SIG-M5 treated with dmso at 0.1 percent for 504 hours (cell line): ENCODE measurements around the gene IFI27L2.

Experiments
- DNase-seq: peaks from one replicate; lab custom pipeline; 2025; ENCODE audit not compliant: unreplicated experiment; lab: John Stamatoyannopoulos, UW

Gene IFI27L2

DNA sequence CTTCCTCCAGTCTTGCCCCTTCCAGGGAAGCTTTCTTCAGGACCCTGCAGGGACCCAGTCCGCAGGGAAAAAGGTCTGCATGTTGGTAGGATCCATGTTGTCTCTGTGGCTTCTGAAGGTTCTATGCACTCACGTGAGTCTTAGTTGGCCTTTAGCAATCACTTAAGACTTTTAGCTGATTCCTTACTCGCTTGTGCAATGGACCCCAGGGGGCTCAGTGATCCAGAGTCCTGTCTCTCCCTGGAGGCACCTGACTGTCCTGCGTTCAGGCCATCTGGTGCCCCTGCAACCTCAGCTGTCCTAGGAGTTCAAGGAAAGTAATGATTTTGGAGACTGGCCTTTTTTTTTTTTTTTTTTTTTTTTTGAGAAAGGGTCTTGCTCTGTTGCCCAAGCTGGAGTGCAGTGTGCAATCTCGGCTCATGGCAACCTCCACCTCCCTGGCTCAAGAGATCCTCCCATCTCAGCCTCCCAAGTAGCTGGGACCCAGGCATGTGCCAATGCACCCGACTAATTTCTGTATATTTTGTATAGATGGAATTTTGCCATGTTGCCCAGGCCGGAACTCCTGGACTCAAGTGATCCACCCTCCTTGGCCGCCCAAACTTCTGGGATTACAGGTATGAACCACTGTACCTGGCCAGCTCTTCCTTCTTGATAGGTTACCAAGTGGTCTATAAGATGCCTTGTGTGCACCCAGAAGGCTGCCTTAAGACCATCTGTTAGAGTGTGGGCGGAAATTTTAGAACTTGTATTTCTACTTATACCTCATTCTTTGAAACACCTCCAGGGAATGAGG lies 4.6 kb downstream of the IFI27L2 start:
- no peak for DNase-seq

DNA sequence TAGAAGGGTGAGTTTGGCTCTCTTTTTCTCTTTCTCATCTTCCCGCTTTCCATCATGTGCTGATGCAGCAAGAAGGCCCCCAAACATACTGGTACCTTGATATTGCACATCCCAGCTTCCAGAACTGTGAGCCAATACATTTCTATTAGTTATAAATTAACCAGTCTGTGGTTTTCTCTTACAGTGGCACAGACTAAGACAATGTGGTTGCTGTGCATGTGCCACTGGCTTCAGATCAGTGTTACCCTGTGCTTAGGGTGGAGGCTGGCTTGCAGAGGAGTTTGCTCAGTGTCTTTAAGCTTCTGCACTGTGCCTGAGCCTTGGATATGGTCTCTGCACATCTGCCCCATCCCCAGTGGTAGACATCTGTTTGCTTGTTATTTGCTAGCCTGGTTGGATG lies 5.5 kb downstream of the IFI27L2 start:
- DNase-seq: no peak

GRCh38 chr14:94123296-94123695 lies 6.1 kb downstream of the IFI27L2 start:
- DNase-seq: no peak

DNA sequence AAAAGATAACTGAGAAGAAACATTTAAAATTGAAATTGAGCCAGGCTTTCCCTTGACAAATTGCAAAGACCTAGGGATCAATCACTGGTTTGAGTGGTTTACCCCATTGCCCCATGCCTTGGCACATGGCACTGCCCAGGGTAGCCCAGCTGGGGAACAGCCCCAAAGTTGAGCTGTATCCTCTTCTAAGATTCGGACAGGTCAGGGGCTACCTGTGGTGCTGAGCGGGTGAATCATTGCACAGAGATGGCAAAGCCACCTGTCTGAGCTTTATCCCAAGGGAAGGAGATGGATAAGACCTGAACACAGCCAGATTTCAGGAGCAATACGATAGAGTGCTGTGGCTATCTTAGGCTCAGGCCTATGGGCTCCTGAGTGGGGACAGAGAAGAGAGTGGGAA lies 7.0 kb downstream of the IFI27L2 start:
- no peak for DNase-seq

- no peak for DNase-seq
These were observed 7.9 kb downstream of the IFI27L2 start for GRCh38 chr14:94121485-94121884.

DNA sequence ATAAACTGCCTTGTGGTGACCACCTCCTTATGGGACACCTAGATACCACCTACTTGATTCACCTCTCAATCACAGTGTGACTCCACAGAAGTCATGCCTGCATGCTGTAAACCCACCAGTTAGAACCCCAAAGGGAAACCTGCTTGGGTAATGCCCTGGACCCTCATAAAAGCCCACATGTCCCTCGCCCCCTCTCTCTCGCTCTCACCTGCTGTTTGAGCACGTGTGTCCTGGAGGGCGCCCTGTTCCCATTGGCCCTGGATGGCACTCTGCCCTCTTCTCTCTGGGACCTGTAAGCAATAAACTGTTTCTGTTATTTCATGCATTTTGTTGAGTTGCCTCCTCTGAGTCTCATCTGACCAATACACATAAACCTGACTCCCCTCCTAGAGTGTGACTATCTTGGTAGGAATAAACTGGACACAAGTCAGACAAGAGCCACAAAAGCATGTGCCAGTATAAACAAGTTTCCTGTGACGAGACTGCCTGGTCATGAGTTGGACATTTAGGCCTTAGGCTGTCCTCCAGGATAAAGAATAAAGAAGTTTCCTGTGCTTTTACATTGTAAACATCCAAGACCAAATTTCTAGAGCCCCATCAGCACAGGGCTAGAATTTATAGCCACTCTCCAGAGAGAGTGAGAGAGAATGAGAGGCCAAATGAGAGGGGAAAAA lies 8.6 kb downstream of the IFI27L2 start:
- DNase-seq: no peak

DNA sequence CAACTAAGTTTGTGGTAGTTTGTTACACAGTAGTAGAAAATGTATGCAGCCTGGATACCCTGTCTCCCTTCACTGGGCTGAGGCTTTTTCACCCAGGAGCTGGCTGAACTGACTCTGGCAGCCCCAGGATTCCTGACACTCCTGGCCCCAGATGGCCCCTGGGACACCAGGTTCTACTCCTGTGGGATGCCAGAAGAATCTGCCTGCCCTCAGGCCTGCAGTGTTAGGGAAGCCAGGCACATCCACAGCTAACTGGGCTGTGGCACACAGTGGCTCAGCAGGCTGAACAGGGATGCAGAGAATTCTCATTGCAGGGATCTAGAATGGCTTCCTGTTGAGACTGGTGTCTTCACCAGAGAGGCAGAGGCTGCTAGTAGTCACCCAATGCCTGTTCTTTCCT lies 10.3 kb downstream of the IFI27L2 start:
- DNase-seq: no peak

GRCh38 chr14:94117856-94118255 lies 11.5 kb downstream of the IFI27L2 start:
- no peak for DNase-seq

- DNase-seq: no peak
These were observed 12.7 kb downstream of the IFI27L2 start for GRCh38 chr14:94116701-94117100.

GRCh38 chr14:94115631-94116030 lies 13.8 kb downstream of the IFI27L2 start:
- DNase-seq: no peak

GRCh38 chr14:94115058-94115591 lies 14.3 kb downstream of the IFI27L2 start:
- no peak for DNase-seq

GRCh38 chr14:94114589-94115057 lies 14.8 kb downstream of the IFI27L2 start:
- no peak for DNase-seq

- DNase-seq: no peak
These were observed 15.4 kb downstream of the IFI27L2 start for GRCh38 chr14:94113908-94114588.

GRCh38 chr14:94113490-94113889 lies 15.9 kb downstream of the IFI27L2 start:
- DNase-seq: no peak

GRCh38 chr14:94113073-94113472 lies 16.3 kb downstream of the IFI27L2 start:
- no peak for DNase-seq

- no peak for DNase-seq
These were observed 16.8 kb downstream of the IFI27L2 start for GRCh38 chr14:94112513-94113063.

DNA sequence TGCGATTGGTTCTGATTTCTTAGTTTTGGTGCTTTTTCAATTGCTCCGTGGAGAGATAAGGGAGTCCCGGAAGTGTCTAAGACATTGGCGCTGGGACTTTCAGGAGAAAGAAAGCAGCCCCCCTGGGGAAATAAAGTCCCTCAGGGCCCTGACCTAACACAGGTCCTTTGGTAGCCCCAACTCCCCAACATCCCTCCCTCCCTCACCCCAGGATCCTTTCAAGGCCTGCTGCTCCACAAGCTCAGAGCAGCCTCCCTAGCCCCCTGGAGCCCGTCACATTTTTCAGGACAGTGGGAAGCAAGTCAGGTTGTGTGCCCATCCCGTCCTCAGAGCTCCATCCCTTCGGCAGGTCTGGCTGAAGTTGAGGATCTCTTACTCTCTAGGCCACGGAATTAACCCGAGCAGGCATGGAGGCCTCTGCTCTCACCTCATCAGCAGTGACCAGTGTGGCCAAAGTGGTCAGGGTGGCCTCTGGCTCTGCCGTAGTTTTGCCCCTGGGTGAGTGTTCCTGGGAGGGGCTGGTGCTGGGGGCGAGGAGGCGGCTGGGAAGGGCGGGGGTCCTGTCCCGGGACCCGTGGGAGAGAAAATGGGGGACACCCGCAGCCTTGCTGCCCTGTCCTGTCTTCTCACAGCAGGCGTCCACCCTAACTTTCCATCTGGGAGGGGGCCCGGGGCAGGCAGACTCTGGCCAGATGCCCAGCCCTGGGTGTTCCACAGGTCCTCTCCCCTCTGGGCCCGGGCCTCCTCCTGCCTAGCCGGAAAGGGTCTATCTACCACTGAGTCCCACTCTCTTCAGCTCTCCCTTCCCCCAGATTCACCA lies 17.9 kb downstream of the IFI27L2 start:
- no peak for DNase-seq

- DNase-seq: no peak
These were observed 18.7 kb downstream of the IFI27L2 start, which contains the start of gene IFI27 for GRCh38 chr14:94110552-94111181. TSS of gene IFI27 (plus strand) at chr14:94110736.

DNA sequence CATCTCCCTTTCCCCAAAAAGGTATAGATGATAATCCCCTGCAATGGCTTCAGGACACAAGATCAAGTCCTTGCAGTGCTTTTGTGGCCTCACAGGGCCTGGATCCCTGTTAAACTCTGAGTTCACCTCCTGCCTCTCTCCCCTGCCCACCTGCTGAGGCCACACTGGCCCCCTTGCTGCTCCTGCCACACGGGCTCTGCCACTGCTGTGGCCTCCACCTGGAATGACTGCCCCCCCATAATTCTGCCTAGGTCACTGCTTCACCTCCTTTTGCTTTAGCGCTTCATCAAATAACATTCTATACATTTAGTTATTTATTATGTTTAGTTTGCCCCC lies 19.5 kb downstream of the IFI27L2 start:
- no peak for DNase-seq

DNA sequence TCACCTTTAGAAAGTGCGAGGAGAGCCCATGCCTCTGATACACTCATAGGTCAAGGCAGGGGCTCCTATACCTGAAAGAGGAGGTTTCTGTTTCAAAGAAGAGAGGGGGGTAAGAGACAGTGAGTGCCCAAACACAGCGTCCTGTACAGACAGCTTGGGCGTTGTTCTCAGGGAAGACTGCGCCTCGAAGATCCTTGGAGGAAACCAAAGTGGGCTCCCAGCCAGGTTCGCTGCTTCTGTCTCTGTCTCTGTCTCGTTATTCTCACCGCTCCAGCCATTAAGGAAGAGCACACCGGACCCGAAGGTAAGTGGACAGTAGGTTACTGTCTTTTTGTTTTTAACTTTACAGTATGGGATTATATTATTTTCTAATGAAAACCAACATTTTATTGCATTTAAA lies 24.7 kb downstream of the IFI27L2 start:
- no peak for DNase-seq
